Astrocyte (in vitro differentiated cells and primary cell): Measurements from ENCODE around the gene PTGFRN. TPM values are rescaled to one million over a fixed set of nuclear protein-coding genes. Genes with fewer than 3 reads are reported as not detected.

ENCODE experiments used
- DNase-seq: peaks from one replicate; pipeline ENCODE4 v3.0.0-alpha.2; 2010; ENCODE audit warnings: low read depth
- FAIRE-seq: peaks from 2 replicates; lab custom pipeline; 2011; peaks lifted over from hg19 to GRCh38; lab: Jason Lieb, UNC
- H2AFZ ChIP-seq: 2 replicates; pipeline ENCODE4 v1.6.0; 2012; ENCODE audit warnings: low read depth, low read length, inconsistent platforms
- H3K27ac ChIP-seq: 2 replicates; pipeline ENCODE4 v1.5.1; 2011; ENCODE audit warnings: low read depth, low read length, inconsistent platforms
- H3K27me3 ChIP-seq: 2 replicates; pipeline ENCODE4 v1.6.0; 2011; ENCODE audit warnings: low read length, inconsistent platforms; ENCODE audit not compliant: insufficient read depth
- H3K36me3 ChIP-seq: 2 replicates; pipeline ENCODE4 v1.5.1; 2011; ENCODE audit warnings: low read length, inconsistent platforms; ENCODE audit not compliant: insufficient read depth
- H3K4me1 ChIP-seq: 2 replicates; pipeline ENCODE4 v1.5.1; 2011; ENCODE audit warnings: low read length, inconsistent platforms; ENCODE audit not compliant: insufficient read depth
- H3K4me2 ChIP-seq: 2 replicates; pipeline ENCODE4 v1.6.0; 2012; ENCODE audit warnings: low read length, inconsistent platforms
- H3K4me3 ChIP-seq: 2 replicates; pipeline ENCODE4 v1.5.1; 2011; ENCODE audit warnings: low read depth, mild to moderate bottlenecking, low read length, inconsistent platforms; ENCODE audit not compliant: insufficient read depth
- H3K79me2 ChIP-seq: 2 replicates; pipeline ENCODE4 v1.6.0; 2012; ENCODE audit warnings: mild to moderate bottlenecking, low read length, inconsistent platforms; ENCODE audit not compliant: insufficient read depth
- H3K9ac ChIP-seq: 2 replicates; pipeline ENCODE4 v1.6.0; 2012; ENCODE audit warnings: mild to moderate bottlenecking, low read length, inconsistent platforms
- H3K9me3 ChIP-seq: 2 replicates; pipeline ENCODE4 v1.5.1; 2012; ENCODE audit warnings: low read depth, mild to moderate bottlenecking, low read length, inconsistent platforms; ENCODE audit not compliant: insufficient read depth
- H4K20me1 ChIP-seq: 2 replicates; pipeline ENCODE4 v1.6.0; 2012; ENCODE audit warnings: low read length, inconsistent platforms; ENCODE audit not compliant: insufficient read depth
- H3K27ac Mint-ChIP-seq: one replicate; pipeline ENCODE4 v1.8.0; 2021; ENCODE audit warnings: mild to moderate bottlenecking, mixed read lengths; ENCODE audit not compliant: unreplicated experiment
- H3K27me3 Mint-ChIP-seq: one replicate; pipeline ENCODE4 v1.8.0; 2021; ENCODE audit warnings: low read depth, mixed read lengths; ENCODE audit not compliant: unreplicated experiment
- H3K36me3 Mint-ChIP-seq: one replicate; pipeline ENCODE4 v1.8.0; 2021; ENCODE audit warnings: low read depth, mixed read lengths; ENCODE audit not compliant: unreplicated experiment
- H3K4me1 Mint-ChIP-seq: one replicate; pipeline ENCODE4 v1.8.0; 2021; ENCODE audit warnings: low read depth, mixed read lengths; ENCODE audit not compliant: unreplicated experiment
- H3K4me3 Mint-ChIP-seq: one replicate; pipeline ENCODE4 v1.8.0; 2021; ENCODE audit warnings: mild to moderate bottlenecking, moderate library complexity, mixed read lengths; ENCODE audit not compliant: unreplicated experiment
- H3K9me3 Mint-ChIP-seq: one replicate; pipeline ENCODE4 v1.8.0; 2021; ENCODE audit warnings: mild to moderate bottlenecking, mixed read lengths; ENCODE audit not compliant: unreplicated experiment
- EZH2 ChIP-seq: IDR thresholded peaks from 2 replicates; pipeline ENCODE4 v1.6.1; 2012; ENCODE audit warnings: mild to moderate bottlenecking, low read length, inconsistent platforms; ENCODE audit not compliant: insufficient read depth
- total RNA-seq: library from RNA; stranded (reverse); gene quantifications from 2 replicates; pipeline ENCODE4 v1.2.1, GENCODE V29; 2021
- TF ChIP-seq, protein P1 (sequence below): IDR thresholded peaks from 2 replicates; pipeline ENCODE4 v1.5.1; 2011; ENCODE audit warnings: low read depth, mild to moderate bottlenecking, inconsistent platforms, low read length, moderate library complexity; ENCODE audit not compliant: insufficient read depth

The PTGFRN gene
- total RNA-seq, 1 donor from 2014 or later: 157 TPM

DNA sequence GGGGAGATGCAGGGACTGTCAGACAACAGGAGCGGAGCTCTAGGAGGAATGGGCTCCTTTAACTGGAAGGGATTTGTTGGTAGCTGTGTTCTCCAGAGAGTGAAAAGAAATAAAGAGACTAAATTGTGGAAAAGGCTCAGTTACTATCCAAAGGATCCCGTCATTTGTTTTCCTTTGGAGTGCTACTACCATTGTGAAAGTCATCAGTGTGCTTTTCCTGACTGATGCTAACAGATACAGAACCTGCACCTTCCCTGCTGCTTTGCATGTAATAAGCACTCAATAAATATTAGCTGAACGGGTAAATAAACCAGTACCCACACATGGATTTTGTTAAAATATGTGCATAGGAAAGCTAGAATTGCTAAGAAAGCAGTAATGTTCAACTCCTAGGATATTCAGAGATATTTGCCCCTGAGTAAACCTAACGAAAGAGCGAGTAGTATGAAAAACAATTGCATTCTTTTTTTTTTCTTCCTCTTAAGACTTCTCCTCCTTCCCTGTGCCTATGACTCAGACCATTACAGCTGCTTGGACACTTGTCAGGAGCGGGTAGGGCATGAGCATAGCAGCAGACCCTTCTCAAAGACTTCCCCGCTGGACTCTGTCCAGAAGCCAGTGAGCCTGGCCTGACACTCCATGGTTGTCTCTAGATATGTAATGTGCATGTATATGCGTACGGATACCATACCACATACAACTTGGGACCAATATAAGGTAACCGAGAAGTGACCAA is 41.7 kb downstream of the PTGFRN start:
- peak overlapping the region; percentile 77 for H3K4me2 ChIP-seq
- no peak overlapping the region for H3K4me3 Mint-ChIP-seq
- FAIRE-seq: peak; percentile 20

DNA sequence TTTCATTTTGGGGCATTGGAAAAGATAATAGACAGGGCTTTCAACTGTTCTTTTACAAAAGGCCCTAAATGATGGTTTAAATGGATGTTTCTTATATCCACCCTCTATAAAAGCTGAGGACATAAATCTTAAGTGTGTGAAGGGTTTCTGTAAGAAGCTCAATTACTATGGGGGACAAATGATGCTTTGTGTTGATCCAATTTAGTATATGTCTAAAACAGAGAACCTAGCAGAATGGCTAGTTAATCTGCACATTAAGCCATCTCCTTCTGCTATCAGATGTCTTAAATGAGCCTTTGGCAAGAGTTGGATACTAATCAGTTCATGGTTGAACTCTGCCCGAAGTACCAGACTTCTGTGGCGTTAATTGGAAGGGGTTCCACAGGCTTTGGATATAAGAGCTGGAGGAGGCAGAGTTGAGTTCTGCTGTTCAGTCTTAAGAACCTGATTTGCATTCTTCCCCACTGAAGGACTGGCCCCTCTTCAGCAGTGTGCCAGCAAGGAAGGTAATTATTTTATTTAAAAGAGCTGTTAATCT is 43.1 kb downstream of the PTGFRN start:
- H3K4me1 Mint-ChIP-seq: peaks cover 21% of the 10 kb centered on the region
- no peaks in the 10 kb centered on the region for H3K27me3 ChIP-seq
- H3K27ac ChIP-seq: no peak overlapping the region
- H3K9me3 Mint-ChIP-seq: no peaks in the 10 kb centered on the region
- H3K27me3 Mint-ChIP-seq: no peaks in the 10 kb centered on the region
- peaks cover 15% of the 10 kb centered on the region for H3K4me1 ChIP-seq
- H3K79me2 ChIP-seq: peaks cover 4% of the 10 kb centered on the region
- no peak overlapping the region for H2AFZ ChIP-seq
- no peaks in the 10 kb centered on the region for H3K36me3 ChIP-seq
- H3K9ac ChIP-seq: no peak overlapping the region
- peaks cover 15% of the 10 kb centered on the region for H3K36me3 Mint-ChIP-seq
- no peak overlapping the region for H3K27ac Mint-ChIP-seq
- no peaks in the 10 kb centered on the region for H4K20me1 ChIP-seq
- H3K9me3 ChIP-seq: no peaks in the 10 kb centered on the region
- DNase-seq: no peak
- no peak overlapping the region for H3K4me3 Mint-ChIP-seq
- no peak for TF ChIP-seq EZH2
- TF ChIP-seq, protein P1, sequence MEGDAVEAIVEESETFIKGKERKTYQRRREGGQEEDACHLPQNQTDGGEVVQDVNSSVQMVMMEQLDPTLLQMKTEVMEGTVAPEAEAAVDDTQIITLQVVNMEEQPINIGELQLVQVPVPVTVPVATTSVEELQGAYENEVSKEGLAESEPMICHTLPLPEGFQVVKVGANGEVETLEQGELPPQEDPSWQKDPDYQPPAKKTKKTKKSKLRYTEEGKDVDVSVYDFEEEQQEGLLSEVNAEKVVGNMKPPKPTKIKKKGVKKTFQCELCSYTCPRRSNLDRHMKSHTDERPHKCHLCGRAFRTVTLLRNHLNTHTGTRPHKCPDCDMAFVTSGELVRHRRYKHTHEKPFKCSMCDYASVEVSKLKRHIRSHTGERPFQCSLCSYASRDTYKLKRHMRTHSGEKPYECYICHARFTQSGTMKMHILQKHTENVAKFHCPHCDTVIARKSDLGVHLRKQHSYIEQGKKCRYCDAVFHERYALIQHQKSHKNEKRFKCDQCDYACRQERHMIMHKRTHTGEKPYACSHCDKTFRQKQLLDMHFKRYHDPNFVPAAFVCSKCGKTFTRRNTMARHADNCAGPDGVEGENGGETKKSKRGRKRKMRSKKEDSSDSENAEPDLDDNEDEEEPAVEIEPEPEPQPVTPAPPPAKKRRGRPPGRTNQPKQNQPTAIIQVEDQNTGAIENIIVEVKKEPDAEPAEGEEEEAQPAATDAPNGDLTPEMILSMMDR: no peak
- H3K4me2 ChIP-seq: no peak overlapping the region
- no peak for FAIRE-seq
- no peak overlapping the region for H3K4me3 ChIP-seq

More for the DNA sequence above, 41.7 kb downstream of the PTGFRN start:
- H3K9ac ChIP-seq: peak overlapping the region; percentile 66
- no peaks in the 10 kb centered on the region for H3K36me3 ChIP-seq
- Mint-ChIP-seq H3K9me3 (no peaks in the 10 kb centered on the region), H3K27ac (peak overlapping the region; percentile 60), H3K36me3 (peaks cover 22% of the 10 kb centered on the region), H3K4me1 (peaks cover 24% of the 10 kb centered on the region), H3K27me3 (no peaks in the 10 kb centered on the region)
- no peak overlapping the region for H2AFZ ChIP-seq
- no peaks in the 10 kb centered on the region for H3K9me3 ChIP-seq
- peak overlapping the region; percentile 7 for H3K4me3 ChIP-seq
- peak; percentile 89 for DNase-seq
- H3K27ac ChIP-seq: peak overlapping the region; percentile 44
- no peaks in the 10 kb centered on the region for H3K27me3 ChIP-seq
- TF ChIP-seq, protein P1: no peak
- TF ChIP-seq EZH2: no peak
- H4K20me1 ChIP-seq: no peaks in the 10 kb centered on the region
- peaks cover 15% of the 10 kb centered on the region for H3K4me1 ChIP-seq
- H3K79me2 ChIP-seq: peaks cover 1% of the 10 kb centered on the region

DNA sequence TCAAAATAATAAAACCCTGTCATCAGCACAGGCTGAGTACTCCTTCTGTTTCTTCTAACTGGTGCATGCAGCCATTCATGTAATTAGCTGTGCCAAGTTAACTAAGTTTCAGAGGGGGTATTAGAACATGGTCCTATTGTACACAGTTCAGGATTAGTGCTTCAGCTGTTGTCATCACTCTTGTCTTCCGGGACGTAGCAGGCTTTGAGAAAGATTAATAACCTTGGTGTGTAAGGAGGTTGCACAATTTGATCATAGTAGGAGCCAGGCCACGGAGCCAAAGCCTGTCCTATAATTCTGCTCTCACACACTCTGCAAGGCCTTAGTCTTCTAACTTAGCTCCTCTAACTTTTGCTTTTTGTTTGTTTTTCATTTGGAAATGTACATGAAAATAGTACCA is 44.7 kb downstream of the PTGFRN start:
- H3K27ac Mint-ChIP-seq: no peak overlapping the region
- Histone ChIP-seq H3K27ac (no peak overlapping the region), H4K20me1 (no peaks in the 10 kb centered on the region), H3K4me2 (no peak overlapping the region), H3K4me3 (no peak overlapping the region), H3K4me1 (peaks cover 15% of the 10 kb centered on the region), H3K27me3 (no peaks in the 10 kb centered on the region), H3K9me3 (no peaks in the 10 kb centered on the region), H3K9ac (no peak overlapping the region), H3K36me3 (no peaks in the 10 kb centered on the region), H2AFZ (no peak overlapping the region), H3K79me2 (peaks cover 4% of the 10 kb centered on the region)
- DNase-seq: no peak
- H3K4me1 Mint-ChIP-seq: peaks cover 15% of the 10 kb centered on the region
- H3K27me3 Mint-ChIP-seq: no peaks in the 10 kb centered on the region
- H3K9me3 Mint-ChIP-seq: no peaks in the 10 kb centered on the region
- no peak for TF ChIP-seq EZH2
- TF ChIP-seq, protein P1: no peak
- FAIRE-seq: no peak
- H3K36me3 Mint-ChIP-seq: peaks cover 8% of the 10 kb centered on the region
- no peak overlapping the region for H3K4me3 Mint-ChIP-seq
